ENCODE data around the gene ZNF689.
"Not testable (repeated sequence)": the region's sequence is repeated elsewhere in the genome, so short reads cannot be mapped to it uniquely, and the experiment has no call there.

The ZNF689 gene
- 30.4 to 33.6 reads per million in 2 experiments for total RNA-seq

GRCh38 chr16:30609926-30610839, at the start of gene ZNF689:
Gene ZNF689 (minus strand): TSS chr16:30610389. CDS start chr16:30610041, 348 bp downstream.
- peak; percentile 92 for DNase-seq (ENCODE audit: low read depth)

GRCh38 chr16:30658731-30659506, 48.7 kb upstream of the ZNF689 start:
- DNase-seq (ENCODE audit: low read depth): peak; percentile 95

- peak; percentile 100 for DNase-seq (ENCODE audit: low read depth)
Observed at GRCh38 chr16:30657866-30658730, 47.9 kb upstream of the ZNF689 start, which contains the start of gene FBRS. Gene FBRS (plus strand): TSS chr16:30658431. CDS start chr16:30659519, 1,088 bp downstream.

- DNase-seq (ENCODE audit: low read depth): no peak
Observed at GRCh38 chr16:30656974-30657865, 47.0 kb upstream of the ZNF689 start.

- DNase-seq (ENCODE audit: low read depth): no peak
Observed at GRCh38 chr16:30656388-30656787, 46.2 kb upstream of the ZNF689 start.

- DNase-seq (ENCODE audit: low read depth): no peak
Observed at GRCh38 chr16:30655815-30656347, 45.7 kb upstream of the ZNF689 start.

- no peak for DNase-seq (ENCODE audit: low read depth)
Observed at GRCh38 chr16:30654856-30655255, 44.7 kb upstream of the ZNF689 start.

- no peak for DNase-seq (ENCODE audit: low read depth)
Observed at GRCh38 chr16:30652718-30653117, 42.5 kb upstream of the ZNF689 start.

GRCh38 chr16:30652005-30652296, 41.8 kb upstream of the ZNF689 start:
- no peak for DNase-seq (ENCODE audit: low read depth)

GRCh38 chr16:30651124-30652004, 41.2 kb upstream of the ZNF689 start:
- DNase-seq (ENCODE audit: low read depth): peak; percentile 61

GRCh38 chr16:30650369-30651123, 40.4 kb upstream of the ZNF689 start, which contains the start of gene PRR14:
Gene PRR14 (plus strand): TSS chr16:30650960. CDS start chr16:30651646, 686 bp downstream.
- DNase-seq (ENCODE audit: low read depth): peak; percentile 97

GRCh38 chr16:30649725-30650368, 39.7 kb upstream of the ZNF689 start:
- no peak for DNase-seq (ENCODE audit: low read depth)

- DNase-seq (ENCODE audit: low read depth): no peak
Observed at GRCh38 chr16:30647274-30647571, 37.0 kb upstream of the ZNF689 start.

- DNase-seq (ENCODE audit: low read depth): no peak
Observed at GRCh38 chr16:30645727-30646126, 35.5 kb upstream of the ZNF689 start.

- DNase-seq (ENCODE audit: low read depth): no peak
Observed at GRCh38 chr16:30644334-30644830, 34.2 kb upstream of the ZNF689 start.

- no peak for DNase-seq (ENCODE audit: low read depth)
Observed at GRCh38 chr16:30641378-30641982, 31.3 kb upstream of the ZNF689 start.

GRCh38 chr16:30637944-30638343, 27.8 kb upstream of the ZNF689 start:
- DNase-seq (ENCODE audit: low read depth): no peak

- DNase-seq (ENCODE audit: low read depth): not testable (repeated sequence)
Observed at GRCh38 chr16:30637139-30637538, 26.9 kb upstream of the ZNF689 start.
